GM12875 (cell line): ENCODE measurements around the gene CHRNE.

Experiments
- H3K4me3 ChIP-seq: one replicate; pipeline ENCODE4 v1.5.1; 2011; ENCODE audit warnings: low read depth, low read length, control low read depth
- CTCF ChIP-seq: IDR thresholded peaks from 2 replicates; pipeline ENCODE4 v1.5.1; 2011; ENCODE audit warnings: low read depth, mild to moderate bottlenecking, control low read depth, inconsistent platforms, low read length, moderate library complexity, borderline replicate concordance; ENCODE audit not compliant: insufficient read depth

CHRNE gene

GRCh38 chr17:4901648-4902344 is 1.1 kb downstream of the CHRNE start:
- peak overlapping the region; percentile 50 for H3K4me3 ChIP-seq
- no peak for TF ChIP-seq CTCF

GRCh38 chr17:4901108-4901647 is 1.7 kb downstream of the CHRNE start:
- TF ChIP-seq CTCF = no peak
- peak overlapping the region; percentile 50 for H3K4me3 ChIP-seq

- peak overlapping the region; percentile 50 for H3K4me3 ChIP-seq
- no peak for TF ChIP-seq CTCF
Measured at GRCh38 chr17:4900231-4901107, 2.4 kb downstream of the CHRNE start.

- H3K4me3 ChIP-seq = peak within 1 kb of the TSS; percentile 53
Measured at GRCh38 chr17:4899341-4900230, 3.3 kb downstream of the CHRNE start, which contains the start of gene C17orf107. TSS of gene C17orf107 (plus strand) at chr17:4899536. CDS start at chr17:4899763, 227 bp downstream.

GRCh38 chr17:4898927-4899326 is 4.0 kb downstream of the CHRNE start:
- no peak for TF ChIP-seq CTCF

More at GRCh38 chr17:4899341-4900230, 3.3 kb downstream of the CHRNE start, which contains the start of gene C17orf107:
- no peak for TF ChIP-seq CTCF

GRCh38 chr17:4898351-4898750 is 4.5 kb downstream of the CHRNE start:
- TF ChIP-seq CTCF = no peak
- no peak overlapping the region for H3K4me3 ChIP-seq

More at GRCh38 chr17:4898927-4899326, 4.0 kb downstream of the CHRNE start:
- H3K4me3 ChIP-seq = peak overlapping the region; percentile 53
